ENCODE measurements around the gene UNC5CL. TPM values are rescaled to one million over a fixed set of nuclear protein-coding genes. Genes with fewer than 3 reads are reported as not detected.

UNC5CL gene
- total RNA-seq, 1 experiment from 2014 or later: 5.5 TPM

- TF ChIP-seq CTCF (IDR thresholded peaks at IDR 0.05; ENCODE audit: insufficient read depth in 1 of 2, low read depth in 1 of 2, low read length in 1 of 2, severe bottlenecking in 1 of 2, unreplicated experiment in 1 of 2): no peak
- Mint-ChIP-seq H3K36me3 (ENCODE audit: insufficient read depth, unreplicated experiment) (peaks cover 32% of the 10 kb centered on the region), H3K4me3 (ENCODE audit: unreplicated experiment) (peak overlapping the region; percentile 92), H3K27ac (ENCODE audit: unreplicated experiment) (peak overlapping the region; percentile 95), H3K4me1 (ENCODE audit: low read depth, unreplicated experiment) (peaks cover 29% of the 10 kb centered on the region), H3K27me3 (ENCODE audit: insufficient read depth, unreplicated experiment) (no peaks in the 10 kb centered on the region), H3K9me3 (ENCODE audit: unreplicated experiment) (no peaks in the 10 kb centered on the region)
- BruUV-seq (replicated peaks): TSS peak; percentile 46
- no peak for DNase-seq
- H3K27me3 ChIP-seq (replicated peaks; ENCODE audit: control insufficient read depth, insufficient read depth, low read length): no peaks in the 10 kb centered on the region
- peak overlapping the region; percentile 98 for H3K4me3 ChIP-seq (ENCODE audit: low read depth, low read length)
- peaks cover 16% of the 10 kb centered on the region; the same call in 1 of the 2 replicates for H3K4me1 ChIP-seq
- POLR2A ChIA-PET: no interaction called here
- intact Hi-C loops (cut with micrococcal nuclease; ENCODE audit: unreplicated experiment): loop anchor here (2.0 to 5.0 kb wide), 3 partner anchors 33 to 487 kb away; partner anchors contain the start of gene LRFN2
- CTCF ChIA-PET: no interaction called here
- no peaks in the 10 kb centered on the region for H3K9me3 ChIP-seq
- H3K36me3 ChIP-seq (ENCODE audit: control insufficient read depth, insufficient read depth, low read length): no peaks in the 10 kb centered on the region
Observed at GRCh38 chr6:41073968-41074691, 35.1 kb upstream of the UNC5CL start.

GRCh38 chr6:41073203-41073967 is 34.4 kb upstream of the UNC5CL start:
- Histone ChIP-seq H3K4me1 (peaks cover 16% of the 10 kb centered on the region; the same call in 1 of the 2 replicates), H3K9me3 (no peaks in the 10 kb centered on the region), H3K27me3 (replicated peaks; ENCODE audit: control insufficient read depth, insufficient read depth, low read length) (no peaks in the 10 kb centered on the region), H3K4me3 (ENCODE audit: low read depth, low read length) (peak overlapping the region; percentile 98), H3K36me3 (ENCODE audit: control insufficient read depth, insufficient read depth, low read length) (no peaks in the 10 kb centered on the region)
- peak; percentile 89 to 90 for DNase-seq
- BruUV-seq (replicated peaks): no TSS peak
- Mint-ChIP-seq H3K4me1 (ENCODE audit: low read depth, unreplicated experiment) (peaks cover 29% of the 10 kb centered on the region), H3K27ac (ENCODE audit: unreplicated experiment) (peak overlapping the region; percentile 95), H3K4me3 (ENCODE audit: unreplicated experiment) (peak overlapping the region; percentile 92), H3K27me3 (ENCODE audit: insufficient read depth, unreplicated experiment) (no peaks in the 10 kb centered on the region), H3K36me3 (ENCODE audit: insufficient read depth, unreplicated experiment) (peaks cover 28% of the 10 kb centered on the region), H3K9me3 (ENCODE audit: unreplicated experiment) (no peaks in the 10 kb centered on the region)
- CTCF ChIA-PET: interaction anchor here (0.6 to 1.2 kb wide), 5 partner anchors 33 to 108 kb away, joined by 3 to 7 read pairs (median 4); partner anchors contain the start of gene UNC5CL
- peak; percentile 16 to 43 for TF ChIP-seq CTCF (IDR thresholded peaks at IDR 0.05; ENCODE audit: insufficient read depth in 1 of 2, low read depth in 1 of 2, low read length in 1 of 2, severe bottlenecking in 1 of 2, unreplicated experiment in 1 of 2)
- POLR2A ChIA-PET: interaction anchor here (0.6 to 1.7 kb wide), 7 partner anchors 24 to 1631 kb away, joined by 3 to 16 read pairs (median 4); no protein-coding TSS in a partner anchor
- intact Hi-C loops (cut with micrococcal nuclease; ENCODE audit: unreplicated experiment): loop anchor here (2.0 to 5.0 kb wide), 3 partner anchors 33 to 486 kb away; partner anchors contain the start of gene LRFN2

GRCh38 chr6:41072836-41073202 is 33.8 kb upstream of the UNC5CL start, which contains the start of gene NFYA:
NFYA (plus strand) TSS chr6:41072974; CDS start chr6:41079090, 6,116 bp downstream.
- peak within 1 kb of the TSS; percentile 95 for H3K27ac Mint-ChIP-seq (ENCODE audit: unreplicated experiment)
- peaks cover 29% of the 10 kb centered on the region for H3K36me3 Mint-ChIP-seq (ENCODE audit: insufficient read depth, unreplicated experiment)
- no TSS peak for BruUV-seq (replicated peaks)
- DNase-seq: no peak
- H3K36me3 ChIP-seq (ENCODE audit: control insufficient read depth, insufficient read depth, low read length): no peaks in the 10 kb centered on the region
- no peaks in the 10 kb centered on the region for H3K9me3 ChIP-seq
- ChIA-PET POLR2A (interaction anchor here (0.6 to 1.7 kb wide), 9 partner anchors 15 to 1631 kb away, joined by 3 to 16 read pairs (median 4); no protein-coding TSS in a partner anchor), CTCF (interaction anchor here (0.6 to 1.2 kb wide), 10 partner anchors 14 to 178 kb away, joined by 3 to 7 read pairs (median 3); partner anchors contain the start of gene UNC5CL)
- H3K9me3 Mint-ChIP-seq (ENCODE audit: unreplicated experiment): no peaks in the 10 kb centered on the region
- H3K4me3 Mint-ChIP-seq (ENCODE audit: unreplicated experiment): peak within 1 kb of the TSS; percentile 92
- no peaks in the 10 kb centered on the region for H3K27me3 ChIP-seq (replicated peaks; ENCODE audit: control insufficient read depth, insufficient read depth, low read length)
- peak within 1 kb of the TSS; percentile 98 for H3K4me3 ChIP-seq (ENCODE audit: low read depth, low read length)
- peaks cover 29% of the 10 kb centered on the region for H3K4me1 Mint-ChIP-seq (ENCODE audit: low read depth, unreplicated experiment)
- TF ChIP-seq CTCF (IDR thresholded peaks at IDR 0.05; ENCODE audit: insufficient read depth in 1 of 2, low read depth in 1 of 2, low read length in 1 of 2, severe bottlenecking in 1 of 2, unreplicated experiment in 1 of 2): no peak
- intact Hi-C loops (cut with micrococcal nuclease; ENCODE audit: unreplicated experiment): loop anchor here (2.0 to 5.0 kb wide), 3 partner anchors 32 to 486 kb away; partner anchors contain the start of gene LRFN2
- no peaks in the 10 kb centered on the region for H3K27me3 Mint-ChIP-seq (ENCODE audit: insufficient read depth, unreplicated experiment)
- H3K4me1 ChIP-seq: peaks cover 16% of the 10 kb centered on the region; the same call in 1 of the 2 replicates
